H1 (cell line): Measurements from ENCODE around the gene DSP. TPM values are rescaled to one million over a fixed set of nuclear protein-coding genes. Genes with fewer than 3 reads are reported as not detected.

ENCODE experiments used
- CTCF ChIA-PET: fragments of 300-600 bp; sonication (Branson Sonifier 250); formaldehyde crosslinking; loops from one replicate; lab custom pipeline; 2021; ENCODE audit not compliant: partially characterized antibody; lab: Charles Lee
- POLR2A ChIA-PET: fragments of 300-600 bp; sonication (Branson Sonifier 250); formaldehyde crosslinking; loops from one replicate; lab custom pipeline; 2021; ENCODE audit warnings: inconsistent platforms; ENCODE audit not compliant: partially characterized antibody; lab: Charles Lee
- DNase-seq, 2 experiments: peaks; one replicate each; pipeline versions ENCODE4 v3.0.0 to v3.0.0-alpha.2; 2010 to 2022; ENCODE audit warnings: low spot score in 2 of 2, low read depth in 1 of 2, mixed read lengths in 1 of 2
- FAIRE-seq: peaks from 2 replicates; lab custom pipeline; 2011; peaks lifted over from hg19 to GRCh38; lab: Jason Lieb, UNC
- H2AFZ ChIP-seq: 2 replicates; pipeline ENCODE4 v1.8.1; 2012; ENCODE audit warnings: low read length, inconsistent platforms
- H2AK5ac ChIP-seq: 2 replicates; pipeline ENCODE4 v1.6.1; 2013; ENCODE audit warnings: low read depth, low read length
- H2BK120ac ChIP-seq: replicated peaks from 2 replicates; pipeline ENCODE3; 2013; ENCODE audit warnings: low read depth, low read length, inconsistent platforms
- H2BK12ac ChIP-seq: 2 replicates; pipeline ENCODE4 v1.6.1; 2013; ENCODE audit warnings: low read depth, low read length
- H2BK15ac ChIP-seq: 2 replicates; pipeline ENCODE4 v1.6.1; 2013; ENCODE audit warnings: low read length
- H2BK20ac ChIP-seq: 2 replicates; pipeline ENCODE4 v1.6.1; 2013; ENCODE audit warnings: low read length
- H2BK5ac ChIP-seq: 2 replicates; pipeline ENCODE4 v1.6.1; 2013; ENCODE audit warnings: low read depth, low read length
- H3K14ac ChIP-seq: 2 replicates; pipeline ENCODE4 v1.6.1; 2013; ENCODE audit warnings: inconsistent platforms; ENCODE audit not compliant: insufficient read length
- H3K18ac ChIP-seq: 2 replicates; pipeline ENCODE4 v1.6.1; 2013; ENCODE audit warnings: low read length; ENCODE audit errors: extremely low read depth
- H3K23ac ChIP-seq: 2 replicates; pipeline ENCODE4 v1.6.1; 2013; ENCODE audit warnings: inconsistent platforms; ENCODE audit not compliant: insufficient read length
- H3K23me2 ChIP-seq: 2 replicates; pipeline ENCODE4 v1.6.1; 2013; ENCODE audit warnings: low read depth, low read length
- H3K27ac ChIP-seq: 2 replicates; pipeline ENCODE4 v1.6.1; 2011; ENCODE audit warnings: low read depth, low read length, inconsistent platforms
- H3K27me3 ChIP-seq, 4 experiments: replicated peaks in 1 of 4; 1 replicate in 1 of 4; 2 replicates in 3 of 4; pipeline versions ENCODE4 v1.6.1 to v1.8.1; 2011 to 2013; ENCODE audit warnings: low read length in 3 of 4, mild to moderate bottlenecking in 3 of 4, inconsistent platforms in 2 of 4, mixed read lengths in 2 of 4, moderate library complexity in 1 of 4; ENCODE audit not compliant: control insufficient read depth in 3 of 4, insufficient read depth in 3 of 4; ENCODE audit errors: extremely low read depth in 1 of 4
- H3K36me3 ChIP-seq, 4 experiments: 2 replicates each; pipeline versions ENCODE4 v1.6.1 to v1.8.1; 2011 to 2013; ENCODE audit warnings: mild to moderate bottlenecking in 4 of 4, low read length in 3 of 4, moderate library complexity in 2 of 4, control low read depth in 1 of 4, inconsistent platforms in 1 of 4; ENCODE audit not compliant: insufficient read depth in 4 of 4, control insufficient read depth in 2 of 4
- H3K4ac ChIP-seq: replicated peaks from 2 replicates; pipeline ENCODE3; 2013; ENCODE audit warnings: low read length, low read depth, mixed read lengths, inconsistent platforms; ENCODE audit not compliant: insufficient read length
- H3K4me1 ChIP-seq, 4 experiments: replicated peaks in 1 of 4; 1 replicate in 1 of 4; 2 replicates in 3 of 4; pipeline versions ENCODE4 v1.6.1 to v1.8.1; 2011 to 2013; ENCODE audit warnings: low read length in 3 of 4, inconsistent platforms in 2 of 4, mixed read lengths in 1 of 4; ENCODE audit not compliant: insufficient read depth in 4 of 4, control insufficient read depth in 3 of 4
- H3K4me2 ChIP-seq, 2 experiments: 2 replicates each; pipeline versions ENCODE4 v1.6.1 to v1.8.1; 2011 to 2013; ENCODE audit warnings: low read depth in 2 of 2, low read length in 2 of 2, control low read depth in 1 of 2, inconsistent platforms in 1 of 2, mild to moderate bottlenecking in 1 of 2; ENCODE audit not compliant: insufficient read depth in 1 of 2
- H3K4me3 ChIP-seq, 4 experiments: fragments of 200-600, 300-600 bp in 1 of 4; sonication (generic), shearing (Covaris generic), sonication (Bioruptor Twin) in 1 of 4; 2 replicates each; pipeline versions ENCODE4 v1.5.1 to v1.8.1; 2011 to 2016; ENCODE audit warnings: low read length in 4 of 4, low read depth in 3 of 4, control low read depth in 2 of 4, inconsistent platforms in 2 of 4, mild to moderate bottlenecking in 2 of 4, mixed read lengths in 1 of 4, moderate library complexity in 1 of 4; ENCODE audit not compliant: insufficient read depth in 2 of 4; ENCODE audit errors: extremely low read depth in 1 of 4
- H3K56ac ChIP-seq: replicated peaks from 2 replicates; pipeline ENCODE3; 2013; ENCODE audit warnings: low read depth, mild to moderate bottlenecking, mixed read lengths, low read length, inconsistent platforms; ENCODE audit not compliant: insufficient read length
- H3K79me1 ChIP-seq: 2 replicates; pipeline ENCODE4 v1.6.1; 2013; ENCODE audit warnings: low read depth, low read length, control low read depth
- H3K79me2 ChIP-seq, 2 experiments: 2 replicates each; pipeline versions ENCODE4 v1.6.1 to v1.8.1; 2012 to 2013; ENCODE audit warnings: low read length in 2 of 2, mild to moderate bottlenecking in 2 of 2, inconsistent platforms in 1 of 2; ENCODE audit not compliant: insufficient read depth in 2 of 2, control insufficient read depth in 1 of 2
- H3K9ac ChIP-seq, 4 experiments: replicated peaks in 1 of 4; 1 replicate in 1 of 4; 2 replicates in 3 of 4; pipeline versions ENCODE4 v1.6.1 to v1.8.1; 2011 to 2013; ENCODE audit warnings: low read depth in 3 of 4, low read length in 3 of 4, control low read depth in 2 of 4, mild to moderate bottlenecking in 2 of 4, moderate library complexity in 2 of 4, inconsistent platforms in 1 of 4; ENCODE audit errors: extremely low read depth in 1 of 4
- H3K9me3 ChIP-seq, 2 experiments: 2 replicates each; pipeline versions ENCODE4 v1.6.1 to v1.8.1; 2012 to 2013; ENCODE audit warnings: mild to moderate bottlenecking in 2 of 2, moderate library complexity in 2 of 2, control low read depth in 1 of 2, inconsistent platforms in 1 of 2, low read depth in 1 of 2, low read length in 1 of 2, mixed read lengths in 1 of 2; ENCODE audit not compliant: insufficient read depth in 2 of 2
- H4K20me1 ChIP-seq, 2 experiments: replicated peaks in 1 of 2; 2 replicates each; pipeline versions ENCODE3 to v1.8.1; 2011 to 2013; ENCODE audit warnings: inconsistent platforms in 2 of 2, low read length in 2 of 2, mild to moderate bottlenecking in 1 of 2; ENCODE audit not compliant: insufficient read depth in 2 of 2, control insufficient read depth in 1 of 2
- H4K5ac ChIP-seq: 2 replicates; pipeline ENCODE4 v1.6.1; 2013; ENCODE audit warnings: low read length, low read depth, mixed read lengths, inconsistent platforms; ENCODE audit not compliant: insufficient read length
- H4K8ac ChIP-seq: 2 replicates; pipeline ENCODE4 v1.8.0; 2013; ENCODE audit warnings: mild to moderate bottlenecking, moderate library complexity, low read length, inconsistent platforms; ENCODE audit not compliant: insufficient read depth; ENCODE audit errors: extremely low read depth
- H4K91ac ChIP-seq: replicated peaks from 2 replicates; pipeline ENCODE3; 2013; ENCODE audit warnings: low read length, mixed read lengths, inconsistent platforms; ENCODE audit not compliant: insufficient read length
- CBX5 ChIP-seq: fragments of 300-800, 300-1000 bp; sonication (generic); IDR thresholded peaks from 2 replicates; pipeline ENCODE4 v1.7.1; 2016; ENCODE audit warnings: antibody characterized with exemption, low read length, low read depth
- CREB1 ChIP-seq: IDR thresholded peaks from 2 replicates; pipeline ENCODE4 v1.6.1; 2012; ENCODE audit warnings: inconsistent platforms
- CTBP2 ChIP-seq: IDR thresholded peaks from 2 replicates; pipeline ENCODE4 v1.7.0; 2011; ENCODE audit warnings: borderline replicate concordance, mild to moderate bottlenecking, moderate library complexity, mixed read lengths, low read length; ENCODE audit not compliant: insufficient read depth, insufficient read length
- EZH2 ChIP-seq: fragments of 200-600 bp; sonication (generic); IDR thresholded peaks from 2 replicates; pipeline ENCODE4 v1.7.1; 2012; ENCODE audit warnings: low read depth, mild to moderate bottlenecking, moderate library complexity, low read length, inconsistent platforms; ENCODE audit not compliant: severe bottlenecking
- GABPA ChIP-seq: IDR thresholded peaks from 2 replicates; pipeline ENCODE4 v1.6.1; 2011; ENCODE audit warnings: mild to moderate bottlenecking, low read length, moderate library complexity, borderline replicate concordance; ENCODE audit not compliant: insufficient read depth
- JUND ChIP-seq: IDR thresholded peaks from 2 replicates; pipeline ENCODE4 v1.6.1; 2011; ENCODE audit warnings: mild to moderate bottlenecking, improper control_type of control experiment, low read length
- PHF8 ChIP-seq: fragments of 200-600 bp; sonication (generic); conservative IDR thresholded peaks from 2 replicates; pipeline ENCODE4 v1.7.1; 2012; ENCODE audit warnings: low read depth, mild to moderate bottlenecking, inconsistent platforms, low read length, moderate library complexity
- POLR2A ChIP-seq, 2 experiments: IDR thresholded peaks; 1 replicate in 1 of 2; 2 replicates in 1 of 2; pipeline ENCODE4 v1.6.1; 2011; ENCODE audit warnings: low read depth in 2 of 2, low read length in 2 of 2, mild to moderate bottlenecking in 2 of 2; ENCODE audit errors: control extremely low read depth in 1 of 2
- SIN3A ChIP-seq, 2 experiments: IDR thresholded peaks in 1 of 2; conservative IDR thresholded peaks in 1 of 2; 2 replicates each; pipeline ENCODE4 v1.6.1; 2011 to 2012; ENCODE audit warnings: low read length in 2 of 2, improper control_type of control experiment in 1 of 2, low read depth in 1 of 2, mild to moderate bottlenecking in 1 of 2
- SRF ChIP-seq: IDR thresholded peaks from 2 replicates; pipeline ENCODE4 v1.6.1; 2011; ENCODE audit warnings: mild to moderate bottlenecking, low read depth, low read length, moderate library complexity
- TBP ChIP-seq: IDR thresholded peaks from 2 replicates; pipeline ENCODE4 v1.6.1; 2011; ENCODE audit warnings: low read depth, low read length, improper control_type of control experiment
- WGBS, 2 experiments: shearing (Covaris generic) in 1 of 2; methylation state at CpG; one replicate each; pipeline versions ENCODE4 v1.1.6 to v1.1.7; 2013 to 2015; ENCODE audit warnings: low lambda C conversion rate in 2 of 2, mixed read lengths in 2 of 2, inconsistent platforms in 1 of 2, low coverage in 1 of 2, missing lambda C conversion rate in 1 of 2; ENCODE audit not compliant: insufficient replicate concordance in 2 of 2, insufficient coverage in 1 of 2, insufficient read length in 1 of 2; ENCODE audit errors: extremely low coverage in 1 of 2, missing lambda C conversion rate in 1 of 2; 5-methylcytosine and 5-hydroxymethylcytosine counted together
- polyA plus RNA-seq, 7 experiments: library from polyadenylated mRNA; depleted of rRNA in 3 of 7; stranded (reverse) in 5 of 7; unstranded in 2 of 7; fragments of >200 nt in 5 of 7; fragments of 200-250 nt in 2 of 7; gene quantifications; 1 replicate in 5 of 7; 2 replicates in 1 of 7; 4 replicates in 1 of 7; pipeline versions ENCODE4 v1.2.1 to v1.2.3, GENCODE V29; 2011 to 2013; ENCODE audit warnings: missing spikeins in 2 of 7, mixed read lengths in 2 of 7
- total RNA-seq: library from RNA; stranded (reverse); fragmentation: NEBNext Ultra II Directional; extraction: Animal tissue kit (Norgen Biotek cat#: 25700); gene quantifications from 2 replicates; pipeline ENCODE4 v1.2.1, GENCODE V29; 2021
- TF ChIP-seq, protein P1 (sequence below): IDR thresholded peaks from 2 replicates; pipeline ENCODE4 v1.6.1; 2011; ENCODE audit warnings: low read depth, mild to moderate bottlenecking, low read length; ENCODE audit not compliant: insufficient read depth
- TF ChIP-seq, protein P2 (sequence below): IDR thresholded peaks from 2 replicates; pipeline ENCODE4 v1.6.1; 2012; ENCODE audit warnings: low read length, inconsistent platforms

Gene DSP
- total and polyA plus RNA-seq, 2 of the 8 experiments (the other 6 are each of a cell fraction or from before 2014, with no cell fraction given): 14.3 to 48.5 TPM

DNA sequence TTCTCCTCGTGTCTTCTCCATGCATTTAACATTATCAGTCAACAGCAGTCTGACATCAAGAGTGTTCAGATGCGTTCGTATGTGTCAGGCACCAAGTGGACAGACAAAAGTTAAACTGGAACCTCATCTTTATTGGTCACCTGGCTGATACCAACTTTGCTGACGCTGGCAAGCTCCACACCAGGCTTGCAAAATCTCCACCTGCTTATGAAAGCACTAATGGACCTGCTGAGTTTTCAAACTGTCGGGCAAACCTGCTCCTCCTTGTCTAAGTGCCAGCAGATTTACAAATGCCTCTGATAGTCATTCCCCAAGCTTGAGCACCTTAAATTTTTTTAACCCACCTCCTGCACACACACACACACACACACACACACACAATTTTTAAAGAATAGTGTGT lies 27.9 kb upstream of the DSP start:
- no peak overlapping the region for H3K4me3 ChIP-seq
- H3K36me3 ChIP-seq: no peaks in the 10 kb centered on the region
- no peak overlapping the region for H3K4me2 ChIP-seq
- FAIRE-seq: no peak
- no peak overlapping the region for H2BK12ac ChIP-seq
- no peaks in the 10 kb centered on the region for H3K4me1 ChIP-seq
- no peaks in the 10 kb centered on the region for H3K79me1 ChIP-seq
- H3K27ac ChIP-seq: no peak overlapping the region
- H3K27me3 ChIP-seq: no peaks in the 10 kb centered on the region
- no peak overlapping the region for H3K56ac ChIP-seq
- no peak overlapping the region for H4K91ac ChIP-seq
- H3K4ac ChIP-seq: no peak overlapping the region
- no peak overlapping the region for H4K8ac ChIP-seq
- H3K23me2 ChIP-seq: no peaks in the 10 kb centered on the region
- H3K79me2 ChIP-seq: no peaks in the 10 kb centered on the region
- 86% methylated on average over 5 of the region's 5 CpGs; no CpG with 5 or more reads in 1 of the 2 experiments for WGBS, 2 experiments
- H4K5ac ChIP-seq: no peak overlapping the region
- no peak overlapping the region for H2BK5ac ChIP-seq
- no peak for DNase-seq
- no peak overlapping the region for H3K9ac ChIP-seq
- H3K18ac ChIP-seq: no peak overlapping the region
- POLR2A ChIA-PET: no interaction called here
- H4K20me1 ChIP-seq: no peaks in the 10 kb centered on the region
- no peak overlapping the region for H2BK120ac ChIP-seq
- H2BK15ac ChIP-seq: no peak overlapping the region
- no peak overlapping the region for H2AK5ac ChIP-seq
- H2AFZ ChIP-seq: no peak overlapping the region
- CTCF ChIA-PET: no interaction called here
- no peaks in the 10 kb centered on the region for H3K9me3 ChIP-seq
- no peak overlapping the region for H3K23ac ChIP-seq
- H2BK20ac ChIP-seq: no peak overlapping the region
- H3K14ac ChIP-seq: no peak overlapping the region
- no peak for TF ChIP-seq POLR2A (IDR thresholded peaks at IDR 0.05; ENCODE audit: control extremely low read depth in 1 of 2, low read depth in 2 of 2, low read length in 2 of 2)
- no peak for TF ChIP-seq CBX5
- TF ChIP-seq SIN3A (conservative IDR thresholded peaks at IDR 0.05 in 1 of 2, IDR thresholded peaks at IDR 0.05 in 1 of 2; ENCODE audit: low read depth in 1 of 2, low read length in 2 of 2): no peak
- no peak for TF ChIP-seq PHF8
- TF ChIP-seq, protein P1, sequence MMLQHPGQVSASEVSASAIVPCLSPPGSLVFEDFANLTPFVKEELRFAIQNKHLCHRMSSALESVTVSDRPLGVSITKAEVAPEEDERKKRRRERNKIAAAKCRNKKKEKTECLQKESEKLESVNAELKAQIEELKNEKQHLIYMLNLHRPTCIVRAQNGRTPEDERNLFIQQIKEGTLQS: no peak
- TF ChIP-seq, protein P2, sequence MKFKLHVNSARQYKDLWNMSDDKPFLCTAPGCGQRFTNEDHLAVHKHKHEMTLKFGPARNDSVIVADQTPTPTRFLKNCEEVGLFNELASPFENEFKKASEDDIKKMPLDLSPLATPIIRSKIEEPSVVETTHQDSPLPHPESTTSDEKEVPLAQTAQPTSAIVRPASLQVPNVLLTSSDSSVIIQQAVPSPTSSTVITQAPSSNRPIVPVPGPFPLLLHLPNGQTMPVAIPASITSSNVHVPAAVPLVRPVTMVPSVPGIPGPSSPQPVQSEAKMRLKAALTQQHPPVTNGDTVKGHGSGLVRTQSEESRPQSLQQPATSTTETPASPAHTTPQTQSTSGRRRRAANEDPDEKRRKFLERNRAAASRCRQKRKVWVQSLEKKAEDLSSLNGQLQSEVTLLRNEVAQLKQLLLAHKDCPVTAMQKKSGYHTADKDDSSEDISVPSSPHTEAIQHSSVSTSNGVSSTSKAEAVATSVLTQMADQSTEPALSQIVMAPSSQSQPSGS: no peak
- no peak for TF ChIP-seq GABPA
- no peak for TF ChIP-seq EZH2
- TF ChIP-seq CTBP2: no peak
- TF ChIP-seq CREB1: no peak
- TF ChIP-seq SRF: no peak
- no peak for TF ChIP-seq TBP
- no peak for TF ChIP-seq JUND
